HCT116 (cell line): ENCODE measurements around the gene SEPTIN5. TPM values are rescaled to one million over a fixed set of nuclear protein-coding genes. Genes with fewer than 3 reads are reported as not detected.

ENCODE experiments used
- ATAC-seq: fragments of 200-7000 bp; cut with Tn5 transposase; 2 replicates; pipeline ENCODE4 v1.9.1; 2020; ENCODE audit warnings: mild to moderate bottlenecking, moderate library complexity
- BruUV-seq: library from RNA; stranded (reverse); fragments of 400-500 nt; replicated peaks from 2 replicates; lab custom pipeline; 2021; lab: Mats Ljungman, UMichigan
- CTCF ChIA-PET: fragments of 300-600 bp; sonication (Branson Sonifier 250); formaldehyde crosslinking; loops from one replicate; lab custom pipeline; 2021; ENCODE audit warnings: antibody characterized with exemption; lab: Charles Lee
- POLR2A ChIA-PET: fragments of 300-600, 350-600 bp; sonication (Branson Sonifier 250); formaldehyde crosslinking; loops from one replicate; lab custom pipeline; 2021; ENCODE audit warnings: antibody characterized with exemption; lab: Charles Lee
- RAD21 ChIA-PET, 2 experiments: fragments of 300-600 bp; sonication (Branson Sonifier 250); formaldehyde crosslinking; loops; one replicate each; lab custom pipeline; 2023; ENCODE audit warnings: low total read pairs in 2 of 2; ENCODE audit not compliant: uncharacterized antibody in 2 of 2, unreplicated experiment in 2 of 2, low non-redundant PET in 1 of 2; lab: Charles Lee
- DNase-seq: peaks from one replicate; pipeline ENCODE4 v3.0.0-alpha.2; 2010; ENCODE audit warnings: low read depth, low spot score
- H2AFZ ChIP-seq: fragments of 200-600 bp; shearing (Covaris generic), sonication (generic); 2 replicates; pipeline ENCODE4 v1.6.1; 2017; ENCODE audit warnings: low read depth, mixed run types, mixed read lengths, antibody characterized with exemption, low read length; ENCODE audit not compliant: poor library complexity, severe bottlenecking
- H3K27ac ChIP-seq: 2 replicates; pipeline ENCODE4 v1.5.1; 2012; ENCODE audit warnings: low read depth, low read length
- H3K27me3 ChIP-seq: fragments of 200-600 bp; sonication (generic); 2 replicates; pipeline ENCODE4 v1.6.1; 2016; ENCODE audit warnings: mixed run types, low read length, mixed read lengths; ENCODE audit not compliant: insufficient read depth
- H3K36me3 ChIP-seq, 2 experiments: fragments of 200-500 bp in 1 of 2; fragments of 200-600 bp in 1 of 2; sonication (Bioruptor generic) in 1 of 2; sonication (generic) in 1 of 2; 2 replicates each; pipeline versions ENCODE4 v1.5.1 to v1.6.1; 2014 to 2016; ENCODE audit warnings: low read length in 2 of 2, inconsistent platforms in 1 of 2, mixed read lengths in 1 of 2, mixed run types in 1 of 2; ENCODE audit not compliant: insufficient read depth in 2 of 2, control insufficient read depth in 1 of 2
- H3K4me1 ChIP-seq, 2 experiments: fragments of 200-600 bp in 1 of 2; sonication (generic) in 1 of 2; 2 replicates each; pipeline versions ENCODE4 v1.5.1 to v1.6.1; 2012 to 2017; ENCODE audit warnings: low read length in 2 of 2, inconsistent platforms in 1 of 2, mild to moderate bottlenecking in 1 of 2, mixed read lengths in 1 of 2, mixed run types in 1 of 2, moderate library complexity in 1 of 2; ENCODE audit not compliant: insufficient read depth in 2 of 2, control insufficient read depth in 1 of 2
- H3K4me2 ChIP-seq: fragments of 200-600 bp; sonication (generic); 2 replicates; pipeline ENCODE4 v1.6.1; 2017; ENCODE audit warnings: mixed run types, low read length, mixed read lengths
- H3K4me3 ChIP-seq, 2 experiments: fragments of 200-600 bp in 1 of 2; sonication (generic) in 1 of 2; replicated peaks in 1 of 2; 2 replicates each; pipeline ENCODE4 v1.5.1; 2011 to 2016; ENCODE audit warnings: low read length in 2 of 2, control low read depth in 1 of 2, low read depth in 1 of 2, mild to moderate bottlenecking in 1 of 2, mixed read lengths in 1 of 2, mixed run types in 1 of 2
- H3K79me2 ChIP-seq: fragments of 200-600 bp; sonication (generic); 2 replicates; pipeline ENCODE4 v1.6.1; 2017; ENCODE audit warnings: mild to moderate bottlenecking, mixed run types, low read length, moderate library complexity, mixed read lengths; ENCODE audit not compliant: insufficient read depth
- H3K9ac ChIP-seq: fragments of 200-600 bp; sonication (generic); 2 replicates; pipeline ENCODE4 v1.6.1; 2016; ENCODE audit warnings: low read length, mixed read lengths
- H3K9me2 ChIP-seq: fragments of 200-600 bp; sonication (generic), shearing (Covaris generic); 2 replicates; pipeline ENCODE4 v1.6.1; 2017; ENCODE audit warnings: mixed run types, mild to moderate bottlenecking, moderate library complexity; ENCODE audit not compliant: insufficient read depth
- H3K9me3 ChIP-seq, 2 experiments: fragments of 200-500 bp in 1 of 2; fragments of 200-600 bp in 1 of 2; sonication (Bioruptor generic) in 1 of 2; sonication (generic) in 1 of 2; 2 replicates each; pipeline ENCODE4 v1.6.1; 2014 to 2017; ENCODE audit warnings: low read length in 2 of 2, mixed read lengths in 2 of 2, inconsistent platforms in 1 of 2, low read depth in 1 of 2, mild to moderate bottlenecking in 1 of 2, mixed run types in 1 of 2, moderate library complexity in 1 of 2; ENCODE audit not compliant: control insufficient read depth in 1 of 2, insufficient read depth in 1 of 2
- H4K20me1 ChIP-seq: fragments of 200-600 bp; sonication (generic), shearing (Covaris generic); 2 replicates; pipeline ENCODE4 v1.6.1; 2017; ENCODE audit warnings: mixed run types, mild to moderate bottlenecking, moderate library complexity; ENCODE audit not compliant: insufficient read depth
- CBX3 ChIP-seq: IDR thresholded peaks from 2 replicates; pipeline ENCODE4 v1.6.1; 2012; ENCODE audit warnings: low read depth
- EZH2 ChIP-seq: fragments of 200-600 bp; sonication (generic); IDR thresholded peaks from 2 replicates; pipeline ENCODE4 v1.6.1; 2017; ENCODE audit warnings: antibody characterized with exemption, mixed run types
- FOSL1 ChIP-seq: IDR thresholded peaks from 2 replicates; pipeline ENCODE4 v1.6.1; 2012; ENCODE audit warnings: low read depth
- POLR2AphosphoS5 ChIP-seq: IDR thresholded peaks from 2 replicates; pipeline ENCODE4 v1.6.1; 2011; ENCODE audit warnings: mild to moderate bottlenecking, low read depth, low read length, moderate library complexity
- RAD21 ChIP-seq: IDR thresholded peaks from 2 replicates; pipeline ENCODE4 v1.6.1; 2012; ENCODE audit warnings: low read depth, mild to moderate bottlenecking
- intact Hi-C: fragments of 100-400 bp; cut with micrococcal nuclease; formaldehyde crosslinking; loops from 2 replicates; pipeline ENCODE4 v1.10.0; 2022
- total RNA-seq: library from RNA; stranded (reverse); gene quantifications from one replicate; pipeline ENCODE4 v1.2.1, GENCODE V29; 2021; ENCODE audit not compliant: unreplicated experiment
- TF ChIP-seq, protein P1 (sequence below): IDR thresholded peaks from 2 replicates; pipeline ENCODE4 v1.6.1; 2012; ENCODE audit warnings: low read depth

Gene SEPTIN5
- total RNA-seq, 1 experiment from 2014 or later, result 9.0 TPM

DNA sequence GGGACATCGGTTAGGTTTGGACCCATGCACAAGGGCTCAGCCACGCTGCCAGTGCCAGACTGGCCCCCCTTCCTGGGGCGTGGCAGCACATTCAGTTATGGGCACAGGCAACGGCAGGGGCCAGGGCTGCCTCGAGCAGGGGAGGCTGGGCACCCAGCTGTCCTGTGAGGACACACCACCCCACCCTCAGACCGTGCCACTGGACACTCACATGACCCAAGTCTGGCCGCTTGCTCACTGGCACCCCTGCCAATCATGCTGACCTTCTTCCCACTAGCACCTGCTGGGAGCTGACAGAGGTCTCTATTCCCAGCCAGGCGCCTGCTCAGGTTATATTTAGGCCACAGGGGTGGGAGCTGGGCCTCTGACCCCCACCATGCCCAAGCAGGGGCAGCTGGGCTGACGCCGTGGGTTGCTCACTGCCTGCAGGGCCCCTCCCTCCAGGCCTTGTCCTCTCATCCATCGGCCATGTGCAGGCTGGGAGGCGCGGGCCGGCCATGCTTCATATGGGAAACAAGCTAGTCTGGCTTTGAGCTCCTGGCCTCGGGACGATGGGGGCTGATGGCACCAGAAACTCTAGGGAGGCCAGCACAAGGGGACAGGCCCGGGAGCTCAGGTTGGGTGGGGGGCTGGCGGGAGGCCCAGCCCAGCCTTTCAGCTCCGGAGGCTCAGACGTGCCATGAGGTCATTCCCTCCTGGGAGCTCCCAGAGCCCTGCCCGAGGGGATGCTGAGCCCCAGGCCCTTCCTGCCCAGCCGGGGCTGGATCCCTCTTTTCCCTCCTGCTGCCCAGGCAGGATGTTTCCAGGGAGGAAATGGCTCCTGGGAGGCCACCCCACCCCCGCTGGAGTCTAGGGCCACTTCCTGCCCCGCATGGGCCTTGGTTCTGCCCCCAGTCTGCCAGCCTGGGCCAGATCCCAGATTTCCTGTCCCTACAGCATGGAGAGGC is 31.1 kb downstream of the SEPTIN5 start:
- Histone ChIP-seq H4K20me1 (no peaks in the 10 kb centered on the region), H3K36me3 (no peaks in the 10 kb centered on the region), H3K9me2 (no peaks in the 10 kb centered on the region), H3K9ac (no peak overlapping the region), H3K4me3 (no peak overlapping the region), H3K9me3 (no peaks in the 10 kb centered on the region), H2AFZ (no peak overlapping the region), H3K4me2 (no peak overlapping the region), H3K4me1 (no peaks in the 10 kb centered on the region), H3K27ac (no peak overlapping the region), H3K27me3 (no peaks in the 10 kb centered on the region), H3K79me2 (no peaks in the 10 kb centered on the region)
- POLR2A ChIA-PET, result no interaction called here
- no peak for DNase-seq
- CTCF ChIA-PET, result no interaction called here
- ATAC-seq, result no peak
- TF ChIP-seq, protein P1, sequence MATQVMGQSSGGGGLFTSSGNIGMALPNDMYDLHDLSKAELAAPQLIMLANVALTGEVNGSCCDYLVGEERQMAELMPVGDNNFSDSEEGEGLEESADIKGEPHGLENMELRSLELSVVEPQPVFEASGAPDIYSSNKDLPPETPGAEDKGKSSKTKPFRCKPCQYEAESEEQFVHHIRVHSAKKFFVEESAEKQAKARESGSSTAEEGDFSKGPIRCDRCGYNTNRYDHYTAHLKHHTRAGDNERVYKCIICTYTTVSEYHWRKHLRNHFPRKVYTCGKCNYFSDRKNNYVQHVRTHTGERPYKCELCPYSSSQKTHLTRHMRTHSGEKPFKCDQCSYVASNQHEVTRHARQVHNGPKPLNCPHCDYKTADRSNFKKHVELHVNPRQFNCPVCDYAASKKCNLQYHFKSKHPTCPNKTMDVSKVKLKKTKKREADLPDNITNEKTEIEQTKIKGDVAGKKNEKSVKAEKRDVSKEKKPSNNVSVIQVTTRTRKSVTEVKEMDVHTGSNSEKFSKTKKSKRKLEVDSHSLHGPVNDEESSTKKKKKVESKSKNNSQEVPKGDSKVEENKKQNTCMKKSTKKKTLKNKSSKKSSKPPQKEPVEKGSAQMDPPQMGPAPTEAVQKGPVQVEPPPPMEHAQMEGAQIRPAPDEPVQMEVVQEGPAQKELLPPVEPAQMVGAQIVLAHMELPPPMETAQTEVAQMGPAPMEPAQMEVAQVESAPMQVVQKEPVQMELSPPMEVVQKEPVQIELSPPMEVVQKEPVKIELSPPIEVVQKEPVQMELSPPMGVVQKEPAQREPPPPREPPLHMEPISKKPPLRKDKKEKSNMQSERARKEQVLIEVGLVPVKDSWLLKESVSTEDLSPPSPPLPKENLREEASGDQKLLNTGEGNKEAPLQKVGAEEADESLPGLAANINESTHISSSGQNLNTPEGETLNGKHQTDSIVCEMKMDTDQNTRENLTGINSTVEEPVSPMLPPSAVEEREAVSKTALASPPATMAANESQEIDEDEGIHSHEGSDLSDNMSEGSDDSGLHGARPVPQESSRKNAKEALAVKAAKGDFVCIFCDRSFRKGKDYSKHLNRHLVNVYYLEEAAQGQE, result no peak
- TF ChIP-seq POLR2AphosphoS5 (no peak), CBX3 (no peak), EZH2 (no peak), FOSL1 (no peak), RAD21 (no peak)
- RAD21 ChIA-PET, result interaction anchor here in 1 of 2 experiments (0.5 kb wide), 1 partner anchor 105 kb away, joined by 3 read pairs; no protein-coding TSS in a partner anchor
- intact Hi-C loops, result no loop called here
- BruUV-seq, result no TSS peak
